ENCODE data around the gene GAA.

The GAA gene

DNA sequence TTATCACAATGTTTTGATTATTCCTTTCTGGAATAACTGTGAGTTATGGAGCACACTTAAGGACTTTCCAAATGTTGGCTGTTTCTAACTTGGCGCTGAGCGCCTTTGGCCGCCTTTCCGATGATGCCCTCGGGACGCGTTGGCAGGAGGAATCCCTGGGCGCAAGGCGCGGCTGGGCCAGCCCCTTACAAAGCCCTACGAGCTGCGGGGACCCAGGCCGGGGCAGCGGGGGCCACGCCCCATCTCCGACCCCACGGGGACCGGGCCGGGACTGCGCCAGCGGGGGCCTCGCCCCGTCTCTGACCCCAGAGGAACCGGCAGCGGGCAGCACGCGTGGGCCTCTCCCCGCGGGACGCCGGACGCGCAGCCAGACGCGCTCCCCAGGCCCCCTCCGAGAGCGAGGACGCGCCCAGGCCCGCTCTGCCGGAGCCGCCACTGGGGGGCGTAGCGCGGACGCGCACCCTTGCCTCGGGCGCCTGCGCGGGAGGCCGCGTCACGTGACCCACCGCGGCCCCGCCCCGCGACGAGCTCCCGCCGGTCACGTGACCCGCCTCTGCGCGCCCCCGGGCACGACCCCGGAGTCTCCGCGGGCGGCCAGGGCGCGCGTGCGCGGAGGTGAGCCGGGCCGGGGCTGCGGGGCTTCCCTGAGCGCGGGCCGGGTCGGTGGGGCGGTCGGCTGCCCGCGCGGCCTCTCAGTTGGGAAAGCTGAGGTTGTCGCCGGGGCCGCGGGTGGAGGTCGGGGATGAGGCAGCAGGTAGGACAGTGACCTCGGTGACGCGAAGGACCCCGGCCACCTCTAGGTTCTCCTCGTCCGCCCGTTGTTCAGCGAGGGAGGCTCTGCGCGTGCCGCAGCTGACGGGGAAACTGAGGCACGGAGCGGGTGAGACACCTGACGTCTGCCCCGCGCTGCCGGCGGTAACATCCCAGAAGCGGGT lies at the start of gene GAA:
TSS of gene GAA (plus strand) at position 571 of the 935 bp plus-strand sequence. CDS start 3,006 bp downstream, outside the sequence.
- TF ChIP-seq, protein P1, sequence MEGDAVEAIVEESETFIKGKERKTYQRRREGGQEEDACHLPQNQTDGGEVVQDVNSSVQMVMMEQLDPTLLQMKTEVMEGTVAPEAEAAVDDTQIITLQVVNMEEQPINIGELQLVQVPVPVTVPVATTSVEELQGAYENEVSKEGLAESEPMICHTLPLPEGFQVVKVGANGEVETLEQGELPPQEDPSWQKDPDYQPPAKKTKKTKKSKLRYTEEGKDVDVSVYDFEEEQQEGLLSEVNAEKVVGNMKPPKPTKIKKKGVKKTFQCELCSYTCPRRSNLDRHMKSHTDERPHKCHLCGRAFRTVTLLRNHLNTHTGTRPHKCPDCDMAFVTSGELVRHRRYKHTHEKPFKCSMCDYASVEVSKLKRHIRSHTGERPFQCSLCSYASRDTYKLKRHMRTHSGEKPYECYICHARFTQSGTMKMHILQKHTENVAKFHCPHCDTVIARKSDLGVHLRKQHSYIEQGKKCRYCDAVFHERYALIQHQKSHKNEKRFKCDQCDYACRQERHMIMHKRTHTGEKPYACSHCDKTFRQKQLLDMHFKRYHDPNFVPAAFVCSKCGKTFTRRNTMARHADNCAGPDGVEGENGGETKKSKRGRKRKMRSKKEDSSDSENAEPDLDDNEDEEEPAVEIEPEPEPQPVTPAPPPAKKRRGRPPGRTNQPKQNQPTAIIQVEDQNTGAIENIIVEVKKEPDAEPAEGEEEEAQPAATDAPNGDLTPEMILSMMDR (conservative IDR thresholded peaks at IDR 0.05; ENCODE audit: control insufficient read depth, insufficient read depth, low read depth, low read length): peak; percentile 29
- H3K4me3 ChIP-seq (ENCODE audit: control insufficient read depth, low read depth, low read length): peak within 1 kb of the TSS; percentile 90
- peak; percentile 70 for DNase-seq (ENCODE audit: low read depth)

GRCh38 chr17:80051681-80052080 lies 49.7 kb upstream of the GAA start:
- TF ChIP-seq, protein P1 (conservative IDR thresholded peaks at IDR 0.05; ENCODE audit: control insufficient read depth, insufficient read depth, low read depth, low read length): no peak

DNA sequence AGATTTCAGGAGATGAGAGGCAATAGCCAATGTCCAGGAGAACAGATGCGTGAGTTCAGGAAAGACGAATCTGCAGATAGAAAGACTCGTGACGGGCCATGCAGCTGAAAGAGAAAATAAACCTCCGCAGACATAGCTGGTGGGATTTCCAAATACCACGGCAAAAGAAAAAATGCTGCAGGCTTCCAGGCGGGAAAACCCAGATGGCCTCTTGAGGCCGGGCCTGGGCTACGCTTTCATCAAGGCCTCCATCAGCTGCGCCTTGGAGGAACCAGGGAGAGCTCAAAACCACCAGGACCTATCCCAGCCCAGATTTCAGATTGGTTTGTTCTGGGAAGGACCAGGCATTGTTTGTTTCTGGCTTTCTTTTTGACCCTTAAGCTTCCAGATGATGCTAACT lies 48.3 kb upstream of the GAA start:
- no peak for DNase-seq (ENCODE audit: low read depth)
- TF ChIP-seq, protein P1 (conservative IDR thresholded peaks at IDR 0.05; ENCODE audit: control insufficient read depth, insufficient read depth, low read depth, low read length): no peak
- no peak overlapping the region for H3K4me3 ChIP-seq (ENCODE audit: control insufficient read depth, low read depth, low read length)

More at GRCh38 chr17:80051681-80052080, 49.7 kb upstream of the GAA start:
- no peak for DNase-seq (ENCODE audit: low read depth)
- H3K4me3 ChIP-seq (ENCODE audit: control insufficient read depth, low read depth, low read length): no peak overlapping the region

GRCh38 chr17:80055597-80055996 lies 45.8 kb upstream of the GAA start:
- TF ChIP-seq, protein P1 (conservative IDR thresholded peaks at IDR 0.05; ENCODE audit: control insufficient read depth, insufficient read depth, low read depth, low read length): no peak
- no peak for DNase-seq (ENCODE audit: low read depth)
- no peak overlapping the region for H3K4me3 ChIP-seq (ENCODE audit: control insufficient read depth, low read depth, low read length)

GRCh38 chr17:80058311-80058955 lies 42.9 kb upstream of the GAA start:
- TF ChIP-seq, protein P1 (conservative IDR thresholded peaks at IDR 0.05; ENCODE audit: control insufficient read depth, insufficient read depth, low read depth, low read length): no peak
- DNase-seq (ENCODE audit: low read depth): no peak
- H3K4me3 ChIP-seq (ENCODE audit: control insufficient read depth, low read depth, low read length): no peak overlapping the region

DNA sequence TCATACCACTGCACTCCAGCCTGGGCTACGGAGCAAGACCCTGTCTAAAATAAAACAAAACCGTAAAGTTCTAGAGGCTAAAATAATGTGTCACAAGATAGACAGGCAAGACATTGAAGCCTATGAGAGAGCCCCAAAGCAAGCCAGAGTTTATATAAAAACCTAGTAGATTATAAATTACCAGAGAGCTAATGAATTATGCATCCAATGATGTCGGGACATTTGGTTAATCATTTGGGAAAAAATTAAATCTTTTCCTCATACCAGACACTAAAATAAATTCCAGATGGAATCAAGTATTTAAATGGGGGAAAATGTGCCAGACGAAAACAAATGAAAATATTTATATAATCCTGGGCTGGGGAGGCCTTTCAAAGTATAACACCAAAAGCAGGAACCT lies 40.7 kb upstream of the GAA start:
- no peak overlapping the region for H3K4me3 ChIP-seq (ENCODE audit: control insufficient read depth, low read depth, low read length)
- TF ChIP-seq, protein P1 (conservative IDR thresholded peaks at IDR 0.05; ENCODE audit: control insufficient read depth, insufficient read depth, low read depth, low read length): no peak
- no peak for DNase-seq (ENCODE audit: low read depth)

Data from fibroblast of mammary gland (primary cell).